Limb (tissue), 2 donors: Measurements from ENCODE around the gene CWF19L1.

Source experiments
- DNase-seq, 2 donors: peaks; one replicate each; pipeline ENCODE4 v3.0.0-alpha.2; 2016; ENCODE audit errors: extremely low spot score in 2 of 2

CWF19L1 gene

GRCh38 chr10:100182908-100183307 is 84.5 kb downstream of the CWF19L1 start:
- no peak for DNase-seq
